Left ventricle myocardium inferior (tissue), 1 donor: ENCODE data around the gene CDC20B. TPM values are rescaled to one million over a fixed set of nuclear protein-coding genes. Genes with fewer than 3 reads are reported as not detected.

Source experiments
- DNase-seq: peaks from one replicate; pipeline ENCODE4 v3.0.0-alpha.2; 2020
- H3K27ac ChIP-seq: fragments of 200-600 bp; replicated peaks from 2 replicates; pipeline ENCODE4 v1.8.0; 2021
- H3K27me3 ChIP-seq: fragments of 200-600 bp; 2 replicates; pipeline ENCODE4 v1.8.0; 2021; ENCODE audit warnings: low read depth
- H3K36me3 ChIP-seq: fragments of 200-600 bp; 2 replicates; pipeline ENCODE4 v1.8.0; 2021
- H3K4me1 ChIP-seq: fragments of 200-600 bp; 2 replicates; pipeline ENCODE4 v1.8.0; 2021
- H3K4me3 ChIP-seq: fragments of 200-600 bp; 2 replicates; pipeline ENCODE4 v1.8.0; 2021; ENCODE audit warnings: mild to moderate bottlenecking, moderate library complexity
- H3K9me3 ChIP-seq: fragments of 200-600 bp; replicated peaks from 2 replicates; pipeline ENCODE4 v1.8.0; 2021
- intact Hi-C: fragments of 100-400 bp; cut with micrococcal nuclease; formaldehyde crosslinking; loops from one replicate; pipeline ENCODE4 v1.11.0; 2022
- total RNA-seq: library from RNA; stranded (reverse); fragmentation: NEBNext Ultra II Directional; extraction: Animal tissue kit (Norgen Biotek cat#: 25700); gene quantifications from one replicate; pipeline ENCODE4 v1.2.1, GENCODE V29; 2021
- TF ChIP-seq, protein P1 (sequence below): fragments of 200-600 bp; IDR thresholded peaks from 2 replicates; pipeline ENCODE4 v1.8.0; 2021; ENCODE audit warnings: antibody characterized with exemption, mild to moderate bottlenecking, borderline replicate concordance
- donor health status: DM: no; HTN: yes; CAD: no; lungs with severe emphysema.

CDC20B gene
- total RNA-seq, 1 donor from 2014 or later: not detected

DNA sequence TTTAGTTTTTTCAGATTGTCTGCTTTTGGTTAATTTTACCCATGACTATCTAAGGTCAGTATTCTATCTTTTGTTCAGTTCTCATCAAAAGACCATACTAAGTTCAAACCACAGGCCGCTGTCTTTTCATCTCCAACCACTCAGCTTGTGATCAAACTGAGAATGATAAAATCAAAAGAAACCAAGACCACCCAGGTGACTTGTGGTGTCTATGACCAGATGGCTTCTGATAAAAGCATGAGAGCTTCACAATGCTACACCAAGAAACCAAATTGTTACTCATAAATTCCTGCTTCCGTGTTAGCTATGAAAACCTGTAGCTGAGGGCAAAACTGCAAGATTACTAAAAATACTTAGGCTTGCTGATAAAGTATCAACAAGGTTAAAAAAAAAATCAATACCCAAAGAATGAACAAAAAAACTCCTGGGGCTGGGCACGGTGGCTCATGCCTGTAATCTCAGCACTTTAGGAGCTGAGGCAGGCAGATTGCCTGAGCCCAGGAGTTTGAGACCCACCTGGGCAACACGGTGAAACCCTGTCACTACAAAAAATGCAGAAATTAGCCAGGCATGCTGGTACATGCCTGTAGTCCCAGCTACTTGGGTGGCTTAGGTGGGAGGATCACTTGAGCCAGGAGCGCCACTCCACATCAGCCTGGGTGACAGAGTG is 38.8 kb downstream of the CDC20B start:
- no peak overlapping the region for H3K27ac ChIP-seq
- H3K9me3 ChIP-seq: peaks cover 15% of the 10 kb centered on the region
- peaks cover 62% of the 10 kb centered on the region for H3K27me3 ChIP-seq
- intact Hi-C loops: no loop called here
- no peak overlapping the region for H3K4me3 ChIP-seq
- H3K36me3 ChIP-seq: no peaks in the 10 kb centered on the region
- TF ChIP-seq, protein P1, sequence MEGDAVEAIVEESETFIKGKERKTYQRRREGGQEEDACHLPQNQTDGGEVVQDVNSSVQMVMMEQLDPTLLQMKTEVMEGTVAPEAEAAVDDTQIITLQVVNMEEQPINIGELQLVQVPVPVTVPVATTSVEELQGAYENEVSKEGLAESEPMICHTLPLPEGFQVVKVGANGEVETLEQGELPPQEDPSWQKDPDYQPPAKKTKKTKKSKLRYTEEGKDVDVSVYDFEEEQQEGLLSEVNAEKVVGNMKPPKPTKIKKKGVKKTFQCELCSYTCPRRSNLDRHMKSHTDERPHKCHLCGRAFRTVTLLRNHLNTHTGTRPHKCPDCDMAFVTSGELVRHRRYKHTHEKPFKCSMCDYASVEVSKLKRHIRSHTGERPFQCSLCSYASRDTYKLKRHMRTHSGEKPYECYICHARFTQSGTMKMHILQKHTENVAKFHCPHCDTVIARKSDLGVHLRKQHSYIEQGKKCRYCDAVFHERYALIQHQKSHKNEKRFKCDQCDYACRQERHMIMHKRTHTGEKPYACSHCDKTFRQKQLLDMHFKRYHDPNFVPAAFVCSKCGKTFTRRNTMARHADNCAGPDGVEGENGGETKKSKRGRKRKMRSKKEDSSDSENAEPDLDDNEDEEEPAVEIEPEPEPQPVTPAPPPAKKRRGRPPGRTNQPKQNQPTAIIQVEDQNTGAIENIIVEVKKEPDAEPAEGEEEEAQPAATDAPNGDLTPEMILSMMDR: no peak
- DNase-seq: no peak
- H3K4me1 ChIP-seq: no peaks in the 10 kb centered on the region

DNA sequence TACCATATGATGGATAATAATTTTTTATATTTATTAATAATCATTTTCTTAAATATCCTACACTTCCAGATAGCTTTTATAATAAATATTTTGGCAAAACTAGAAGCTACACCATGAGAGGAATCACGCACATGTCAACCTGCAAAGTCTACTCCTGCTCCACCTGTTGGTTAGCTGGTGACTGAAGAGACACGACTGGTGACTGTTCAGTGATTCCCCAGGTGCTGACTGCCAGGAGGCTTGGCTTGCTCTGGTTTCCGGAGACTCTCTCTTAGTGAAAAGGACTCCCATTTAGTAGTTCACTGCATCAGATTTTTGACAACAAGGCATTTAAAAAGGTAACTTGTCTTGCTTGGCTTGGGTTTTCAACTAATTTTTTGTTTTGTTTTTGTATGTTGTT is 49.6 kb downstream of the CDC20B start:
- Histone ChIP-seq H3K36me3 (no peaks in the 10 kb centered on the region), H3K27ac (no peak overlapping the region), H3K4me1 (no peaks in the 10 kb centered on the region), H3K27me3 (peaks cover 62% of the 10 kb centered on the region), H3K4me3 (no peak overlapping the region), H3K9me3 (no peaks in the 10 kb centered on the region)
- TF ChIP-seq, protein P1: no peak
- intact Hi-C loops: no loop called here
- DNase-seq: no peak

DNA sequence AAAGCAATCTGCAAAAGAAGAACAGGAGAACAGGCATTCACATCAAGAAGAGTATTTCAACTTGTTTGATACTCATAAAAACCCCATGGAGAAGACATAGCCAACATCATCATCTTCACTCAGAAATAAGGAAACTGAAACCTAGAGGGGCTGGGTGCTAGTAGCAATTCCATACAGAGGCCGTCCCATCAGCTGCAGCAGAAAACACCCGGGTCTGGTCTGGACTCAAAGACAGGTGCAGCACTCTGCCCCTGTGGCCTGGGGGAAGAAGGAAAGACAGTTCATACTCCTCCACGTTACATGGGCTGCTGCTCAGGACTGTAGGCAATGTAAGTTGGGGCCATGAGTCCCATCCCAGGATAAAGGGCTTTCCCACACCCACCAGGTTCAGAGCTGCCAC is 58.9 kb downstream of the CDC20B start:
- Histone ChIP-seq H3K27me3 (peaks cover 47% of the 10 kb centered on the region), H3K4me3 (no peak overlapping the region), H3K36me3 (no peaks in the 10 kb centered on the region), H3K27ac (no peak overlapping the region), H3K4me1 (no peaks in the 10 kb centered on the region), H3K9me3 (no peaks in the 10 kb centered on the region)
- DNase-seq: no peak
- TF ChIP-seq, protein P1: no peak
- intact Hi-C loops: no loop called here

- no peak for DNase-seq
- no peak overlapping the region for H3K27ac ChIP-seq
- H3K4me1 ChIP-seq: no peaks in the 10 kb centered on the region
- peaks cover 47% of the 10 kb centered on the region for H3K27me3 ChIP-seq
- H3K4me3 ChIP-seq: no peak overlapping the region
- TF ChIP-seq, protein P1: no peak
- no peaks in the 10 kb centered on the region for H3K9me3 ChIP-seq
- intact Hi-C loops: no loop called here
- H3K36me3 ChIP-seq: no peaks in the 10 kb centered on the region
These were observed 59.6 kb downstream of the CDC20B start for GRCh38 chr5:55113327-55113726.

- Histone ChIP-seq H3K27ac (no peak overlapping the region), H3K4me1 (no peaks in the 10 kb centered on the region), H3K36me3 (no peaks in the 10 kb centered on the region), H3K27me3 (peaks cover 39% of the 10 kb centered on the region), H3K9me3 (no peaks in the 10 kb centered on the region), H3K4me3 (no peak overlapping the region)
- DNase-seq: no peak
- TF ChIP-seq, protein P1: no peak
- intact Hi-C loops: no loop called here
These were observed 62.8 kb downstream of the CDC20B start for GRCh38 chr5:55110217-55110616.
